NB4 (cell line): ENCODE data around the gene CLPSL2.

Source experiments
- MYC ChIP-seq: IDR thresholded peaks from 2 replicates; pipeline ENCODE4 v1.6.1; 2011; ENCODE audit warnings: low read depth, low read length
- POLR2A ChIP-seq: IDR thresholded peaks from 2 replicates; pipeline ENCODE4 v1.6.1; 2011; ENCODE audit warnings: mild to moderate bottlenecking; ENCODE audit not compliant: insufficient read length; ENCODE audit errors: extremely low read depth
- TF ChIP-seq, protein P1 (sequence below): IDR thresholded peaks from one replicate; pipeline ENCODE4 v1.5.1; 2012; ENCODE audit warnings: low read depth, low read length
- TF ChIP-seq, protein P2 (sequence below): IDR thresholded peaks from 2 replicates; pipeline ENCODE4 v1.6.1; 2011; ENCODE audit warnings: low read depth, low read length

DNA sequence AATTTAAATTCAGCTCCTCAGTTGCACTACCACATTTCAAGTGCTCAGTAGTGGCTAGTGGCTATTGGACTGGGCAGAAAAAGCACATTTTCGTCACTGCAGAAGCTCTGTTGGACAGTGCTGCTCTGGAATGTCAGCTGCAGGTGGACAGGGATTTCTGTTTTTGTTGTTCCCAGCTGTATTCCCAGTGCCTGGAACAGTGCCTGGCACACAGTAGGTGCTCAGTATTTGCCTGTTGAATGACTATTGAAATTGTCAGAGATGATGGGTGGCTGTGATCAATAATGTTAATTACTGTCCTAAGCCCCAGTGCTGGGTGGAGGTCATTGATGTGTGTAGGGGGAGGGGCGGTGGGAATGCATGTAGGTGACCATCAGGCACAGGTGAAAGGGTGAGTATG, 9.9 kb downstream of the CLPSL2 start:
- TF ChIP-seq, protein P1, sequence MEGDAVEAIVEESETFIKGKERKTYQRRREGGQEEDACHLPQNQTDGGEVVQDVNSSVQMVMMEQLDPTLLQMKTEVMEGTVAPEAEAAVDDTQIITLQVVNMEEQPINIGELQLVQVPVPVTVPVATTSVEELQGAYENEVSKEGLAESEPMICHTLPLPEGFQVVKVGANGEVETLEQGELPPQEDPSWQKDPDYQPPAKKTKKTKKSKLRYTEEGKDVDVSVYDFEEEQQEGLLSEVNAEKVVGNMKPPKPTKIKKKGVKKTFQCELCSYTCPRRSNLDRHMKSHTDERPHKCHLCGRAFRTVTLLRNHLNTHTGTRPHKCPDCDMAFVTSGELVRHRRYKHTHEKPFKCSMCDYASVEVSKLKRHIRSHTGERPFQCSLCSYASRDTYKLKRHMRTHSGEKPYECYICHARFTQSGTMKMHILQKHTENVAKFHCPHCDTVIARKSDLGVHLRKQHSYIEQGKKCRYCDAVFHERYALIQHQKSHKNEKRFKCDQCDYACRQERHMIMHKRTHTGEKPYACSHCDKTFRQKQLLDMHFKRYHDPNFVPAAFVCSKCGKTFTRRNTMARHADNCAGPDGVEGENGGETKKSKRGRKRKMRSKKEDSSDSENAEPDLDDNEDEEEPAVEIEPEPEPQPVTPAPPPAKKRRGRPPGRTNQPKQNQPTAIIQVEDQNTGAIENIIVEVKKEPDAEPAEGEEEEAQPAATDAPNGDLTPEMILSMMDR, result no peak
- TF ChIP-seq POLR2A, result no peak
- TF ChIP-seq, protein P2, sequence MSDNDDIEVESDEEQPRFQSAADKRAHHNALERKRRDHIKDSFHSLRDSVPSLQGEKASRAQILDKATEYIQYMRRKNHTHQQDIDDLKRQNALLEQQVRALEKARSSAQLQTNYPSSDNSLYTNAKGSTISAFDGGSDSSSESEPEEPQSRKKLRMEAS, result no peak
- TF ChIP-seq MYC, result no peak
